Breast epithelium (tissue), 3 donors: ENCODE results near the gene CACNA2D3.

Experiments used
- POLR2AphosphoS5 ChIP-seq, 3 donors: sonication (generic); formaldehyde crosslinking; IDR thresholded peaks; one replicate each; pipeline ENCODE4 v1.6.1; 2017; ENCODE audit warnings: antibody characterized with exemption in 3 of 3
- TF ChIP-seq, protein P1 (sequence below), 3 donors: fragments of 450-650 bp; IDR thresholded peaks; one replicate each; pipeline ENCODE4 v1.5.1; 2016 to 2017; ENCODE audit warnings: antibody characterized with exemption in 3 of 3, mild to moderate bottlenecking in 3 of 3, moderate library complexity in 3 of 3

- TF ChIP-seq POLR2AphosphoS5 (IDR thresholded peaks at IDR 0.05), result no peak
- TF ChIP-seq, protein P1, sequence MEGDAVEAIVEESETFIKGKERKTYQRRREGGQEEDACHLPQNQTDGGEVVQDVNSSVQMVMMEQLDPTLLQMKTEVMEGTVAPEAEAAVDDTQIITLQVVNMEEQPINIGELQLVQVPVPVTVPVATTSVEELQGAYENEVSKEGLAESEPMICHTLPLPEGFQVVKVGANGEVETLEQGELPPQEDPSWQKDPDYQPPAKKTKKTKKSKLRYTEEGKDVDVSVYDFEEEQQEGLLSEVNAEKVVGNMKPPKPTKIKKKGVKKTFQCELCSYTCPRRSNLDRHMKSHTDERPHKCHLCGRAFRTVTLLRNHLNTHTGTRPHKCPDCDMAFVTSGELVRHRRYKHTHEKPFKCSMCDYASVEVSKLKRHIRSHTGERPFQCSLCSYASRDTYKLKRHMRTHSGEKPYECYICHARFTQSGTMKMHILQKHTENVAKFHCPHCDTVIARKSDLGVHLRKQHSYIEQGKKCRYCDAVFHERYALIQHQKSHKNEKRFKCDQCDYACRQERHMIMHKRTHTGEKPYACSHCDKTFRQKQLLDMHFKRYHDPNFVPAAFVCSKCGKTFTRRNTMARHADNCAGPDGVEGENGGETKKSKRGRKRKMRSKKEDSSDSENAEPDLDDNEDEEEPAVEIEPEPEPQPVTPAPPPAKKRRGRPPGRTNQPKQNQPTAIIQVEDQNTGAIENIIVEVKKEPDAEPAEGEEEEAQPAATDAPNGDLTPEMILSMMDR (IDR thresholded peaks at IDR 0.05), result no peak
Observed at GRCh38 chr3:54132685-54133084, 10.3 kb downstream of the CACNA2D3 start.
